Naive thymus-derived CD4-positive, alpha-beta T cell (primary cell): ENCODE results near the gene MYT1. TPM values are rescaled to one million over a fixed set of nuclear protein-coding genes. Genes with fewer than 3 reads are reported as not detected.

Source experiments
- ATAC-seq: fragments of 150-1000 bp; cut with Tn5 transposase; 2 replicates; pipeline ENCODE4 v1.10.0; 2021; ENCODE audit warnings: mild to moderate bottlenecking, moderate library complexity
- CTCF ChIA-PET: fragments of 350-600 bp; sonication (Branson Sonifier 250); formaldehyde crosslinking; loops from one replicate; lab custom pipeline; 2021; ENCODE audit warnings: antibody characterized with exemption; lab: Charles Lee
- POLR2A ChIA-PET: fragments of 350-600 bp; sonication (Branson Sonifier 250); formaldehyde crosslinking; loops from one replicate; lab custom pipeline; 2021; ENCODE audit warnings: antibody characterized with exemption, inconsistent platforms; lab: Charles Lee
- DNase-seq, 9 donors: peaks; one replicate each; pipeline versions ENCODE4 v3.0.0 to v3.0.0-alpha.2; 2020 to 2022; ENCODE audit warnings: mixed read lengths in 1 of 9
- H3K27ac ChIP-seq: one replicate; pipeline ENCODE4 v1.7.0; 2013; ENCODE audit warnings: mild to moderate bottlenecking, low read depth, low read length, moderate library complexity
- H3K27me3 ChIP-seq, 2 donors: one replicate each; pipeline ENCODE4 v1.7.0; 2013; ENCODE audit warnings: low read length in 2 of 2, mild to moderate bottlenecking in 2 of 2, moderate library complexity in 2 of 2; ENCODE audit not compliant: control insufficient read depth in 2 of 2, insufficient read depth in 2 of 2
- H3K36me3 ChIP-seq, 3 experiments: 1 replicate in 2 of 3; 2 replicates in 1 of 3; pipeline ENCODE4 v1.7.0; 2013; ENCODE audit warnings: low read length in 3 of 3, mild to moderate bottlenecking in 3 of 3, moderate library complexity in 1 of 3; ENCODE audit not compliant: insufficient read depth in 3 of 3, control insufficient read depth in 2 of 3
- H3K4me1 ChIP-seq, 2 donors: one replicate each; pipeline ENCODE4 v1.7.0; 2013; ENCODE audit warnings: low read length in 2 of 2, mild to moderate bottlenecking in 2 of 2, moderate library complexity in 1 of 2; ENCODE audit not compliant: control insufficient read depth in 2 of 2, insufficient read depth in 2 of 2
- H3K4me3 ChIP-seq: 2 replicates; pipeline ENCODE4 v1.7.0; 2013; ENCODE audit warnings: mild to moderate bottlenecking, low read length
- H3K9me3 ChIP-seq, 3 experiments: 1 replicate in 2 of 3; 2 replicates in 1 of 3; pipeline ENCODE4 v1.7.0; 2013; ENCODE audit warnings: low read length in 3 of 3; ENCODE audit not compliant: control insufficient read depth in 2 of 3
- H3K27ac Mint-ChIP-seq, 9 donors: one replicate each; pipeline ENCODE4 v1.8.0; 2020 to 2022; ENCODE audit warnings: mixed read lengths in 9 of 9, mild to moderate bottlenecking in 8 of 9, moderate library complexity in 5 of 9, inconsistent platforms in 2 of 9
- H3K27me3 Mint-ChIP-seq, 5 donors: one replicate each; pipeline ENCODE4 v1.8.0; 2021 to 2022; ENCODE audit warnings: mixed read lengths in 5 of 5, mild to moderate bottlenecking in 1 of 5
- H3K36me3 Mint-ChIP-seq, 5 donors: one replicate each; pipeline ENCODE4 v1.8.0; 2020 to 2022; ENCODE audit warnings: mixed read lengths in 5 of 5, mild to moderate bottlenecking in 3 of 5, inconsistent platforms in 1 of 5
- H3K4me1 Mint-ChIP-seq, 7 donors: one replicate each; pipeline ENCODE4 v1.8.0; 2020 to 2022; ENCODE audit warnings: mixed read lengths in 7 of 7, mild to moderate bottlenecking in 3 of 7, inconsistent platforms in 1 of 7
- H3K4me3 Mint-ChIP-seq, 10 donors: one replicate each; pipeline ENCODE4 v1.8.0; 2020 to 2022; ENCODE audit warnings: mild to moderate bottlenecking in 10 of 10, mixed read lengths in 10 of 10, moderate library complexity in 6 of 10, inconsistent platforms in 2 of 10
- H3K9me3 Mint-ChIP-seq, 11 donors: one replicate each; pipeline ENCODE4 v1.8.0; 2020 to 2022; ENCODE audit warnings: mixed read lengths in 11 of 11, mild to moderate bottlenecking in 4 of 11, inconsistent platforms in 1 of 11, moderate library complexity in 1 of 11
- intact Hi-C, 2 donors: fragments of 100-400 bp; cut with micrococcal nuclease; formaldehyde crosslinking; loops; one replicate each; pipeline ENCODE4 v1.15.1; 2023
- polyA plus RNA-seq, 2 donors: library from polyadenylated mRNA; unstranded; fragments of 300-500 nt; fragmentation: Illumina TruSeq; gene quantifications; one replicate each; pipeline ENCODE4 v1.2.3, GENCODE V29; 2021
- total RNA-seq, 6 experiments: library from RNA in 5 of 6; stranded (reverse) in 5 of 6; gene quantifications; 1 replicate in 5 of 6; 2 replicates in 1 of 6; pipeline ENCODE4 v1.2.3 and lab custom pipeline; 2021 to 2026

MYT1 gene
- total and polyA plus RNA-seq, 7 experiments from 2014 or later = not detected

DNA sequence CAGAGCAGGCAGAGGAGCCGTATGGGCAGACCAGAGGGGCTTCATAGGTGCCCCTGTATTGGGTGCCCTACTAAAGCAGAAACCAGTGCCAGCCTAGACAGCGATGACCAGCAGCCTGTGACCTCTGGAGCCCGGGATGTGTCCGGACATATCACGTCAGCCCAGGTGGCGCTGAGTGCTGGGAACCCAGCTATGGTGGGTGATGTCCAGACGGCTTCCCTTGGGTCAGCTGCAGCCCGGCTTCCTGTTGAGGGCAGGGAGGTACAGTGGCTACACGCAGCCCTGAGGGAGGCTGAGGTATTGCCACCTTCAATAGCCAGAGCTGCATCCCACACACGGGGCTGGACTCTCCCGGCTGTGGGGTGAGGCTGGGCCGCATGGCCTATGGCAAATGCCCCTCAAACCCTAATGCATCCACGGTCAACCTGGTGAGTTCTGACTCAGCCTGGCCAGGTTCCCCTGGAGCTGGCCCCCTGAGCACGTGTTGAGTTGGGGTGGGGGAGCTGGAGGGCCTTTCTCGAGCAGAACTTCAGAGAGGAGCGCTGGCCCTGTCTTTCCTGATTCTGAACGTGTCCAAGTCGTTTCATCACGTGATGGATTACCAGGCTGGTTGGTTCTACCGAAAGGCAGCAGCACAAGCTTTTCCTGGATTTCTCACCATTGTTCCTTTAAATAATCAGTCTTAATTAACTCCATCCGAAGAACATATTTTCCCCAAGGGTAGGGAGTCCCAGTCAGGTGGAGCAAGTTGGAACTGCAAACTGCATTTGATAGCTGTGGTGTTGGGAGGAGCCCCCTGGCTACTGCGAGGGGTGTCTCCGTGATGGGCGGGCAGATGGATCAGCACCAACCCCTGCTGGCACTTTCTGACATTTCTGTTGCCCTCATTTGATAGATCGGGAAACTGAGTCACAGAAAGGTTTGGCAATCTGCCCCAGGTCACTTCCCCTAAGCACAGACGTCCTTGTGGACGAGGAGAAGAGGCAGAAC lies 7.1 kb upstream of the MYT1 start:
- intact Hi-C loops = no loop called here
- Histone ChIP-seq H3K27me3 (peaks cover 0 to 6% of the 10 kb centered on the region in 2 donors), H3K4me3 (no peak overlapping the region), H3K27ac (no peak overlapping the region), H3K9me3 (no peaks in the 10 kb centered on the region), H3K36me3 (no peaks in the 10 kb centered on the region), H3K4me1 (no peaks in the 10 kb centered on the region)
- ChIA-PET CTCF (no interaction called here), POLR2A (interaction anchor here (0.6 kb wide), 1 partner anchor 100 kb away, joined by 3 read pairs; no protein-coding TSS in a partner anchor)
- Mint-ChIP-seq H3K27me3 (peaks cover 15 to 31% (median 20%) of the 10 kb centered on the region in 5 donors), H3K27ac (no peak overlapping the region), H3K36me3 (peaks cover 0 to 7% (median 0%) of the 10 kb centered on the region in 5 donors), H3K9me3 (peaks cover 0 to 5% (median 0%) of the 10 kb centered on the region in 11 donors), H3K4me3 (no peak overlapping the region), H3K4me1 (peaks cover 0 to 5% (median 0%) of the 10 kb centered on the region in 7 donors)
- ATAC-seq (no peak), DNase-seq (no peak)

DNA sequence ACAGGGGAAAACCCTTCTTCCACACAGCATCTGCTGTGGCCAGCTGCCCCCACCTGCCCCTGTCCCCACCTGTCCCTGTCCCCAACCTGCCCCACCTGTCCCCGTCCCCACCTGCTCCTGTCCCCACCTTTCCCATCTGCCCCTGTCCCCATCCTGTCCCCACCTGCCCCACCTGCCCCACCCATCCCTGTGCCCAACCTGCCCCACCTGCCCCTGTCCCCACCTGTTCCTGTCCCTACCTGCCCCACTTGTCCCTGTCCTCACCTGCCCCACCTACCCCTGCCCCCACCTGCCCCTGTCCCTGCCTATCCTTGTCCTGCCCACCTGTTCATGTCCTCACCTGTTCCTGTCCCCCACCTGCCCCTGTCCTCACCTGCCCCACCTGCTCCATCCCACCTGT lies 6.4 kb upstream of the MYT1 start:
- Histone ChIP-seq H3K27me3 (peaks cover 0 to 6% of the 10 kb centered on the region in 2 donors), H3K4me1 (no peaks in the 10 kb centered on the region), H3K27ac (no peak overlapping the region), H3K9me3 (no peaks in the 10 kb centered on the region), H3K36me3 (no peaks in the 10 kb centered on the region), H3K4me3 (no peak overlapping the region)
- DNase-seq (no peak), ATAC-seq (no peak)
- H3K27ac Mint-ChIP-seq = no peak overlapping the region
- ChIA-PET POLR2A (interaction anchor here (0.6 kb wide), 1 partner anchor 100 kb away, joined by 3 read pairs; no protein-coding TSS in a partner anchor), CTCF (no interaction called here)
- H3K27me3 Mint-ChIP-seq = peaks cover 22 to 38% (median 26%) of the 10 kb centered on the region in 5 donors
- H3K4me1 Mint-ChIP-seq = peaks cover 0 to 5% (median 0%) of the 10 kb centered on the region in 7 donors
- no peak overlapping the region for H3K4me3 Mint-ChIP-seq
- intact Hi-C loops = no loop called here
- H3K36me3 Mint-ChIP-seq = peaks cover 0 to 7% (median 0%) of the 10 kb centered on the region in 5 donors
- H3K9me3 Mint-ChIP-seq = peaks cover 0 to 5% (median 0%) of the 10 kb centered on the region in 11 donors

DNA sequence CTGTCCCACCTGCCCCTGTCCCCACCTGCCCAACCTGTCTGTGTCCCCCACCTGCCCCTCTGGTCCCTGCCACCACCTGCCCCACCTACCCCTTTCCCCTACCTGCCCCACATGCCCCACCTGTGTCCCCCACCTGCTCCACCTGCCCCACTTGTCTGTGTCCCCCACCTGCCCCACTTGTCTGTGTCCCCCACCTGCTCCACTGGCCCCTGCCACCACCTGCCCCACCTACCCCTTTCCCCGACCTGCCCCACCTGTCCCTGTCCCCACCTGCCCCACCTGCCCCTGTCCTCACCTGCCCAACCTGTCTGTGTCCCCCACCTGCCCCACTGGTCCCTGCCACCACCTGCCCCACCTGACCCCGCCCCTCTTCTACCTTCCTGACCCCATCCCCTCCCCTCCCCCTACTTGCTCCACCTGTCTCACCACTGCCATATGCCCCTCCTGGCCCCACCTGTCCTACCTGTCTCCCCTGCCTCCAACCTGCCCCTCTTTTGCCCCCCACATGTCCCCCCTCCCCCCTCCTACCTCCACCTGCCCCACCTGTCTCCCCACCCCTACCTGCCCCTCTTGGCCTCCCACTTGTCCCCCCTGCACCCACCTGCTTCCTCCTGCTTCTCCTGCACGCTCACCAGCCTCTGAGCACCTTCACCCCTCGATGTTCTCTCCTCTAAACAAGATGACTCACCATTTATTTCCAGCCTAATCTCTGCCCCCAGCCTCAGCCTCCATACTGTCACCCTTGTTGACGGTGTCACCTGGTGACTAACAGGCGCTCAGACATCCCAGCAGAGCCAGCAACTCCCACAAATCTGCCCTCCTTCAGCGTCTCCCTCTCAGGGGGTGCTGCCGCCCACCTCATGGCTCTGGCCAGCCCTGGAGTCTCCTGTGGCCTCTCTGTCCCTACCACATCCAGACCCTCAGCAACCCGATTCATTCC lies 5.6 kb upstream of the MYT1 start:
- intact Hi-C loops = no loop called here
- Mint-ChIP-seq H3K4me3 (no peak overlapping the region), H3K9me3 (peaks cover 0 to 5% (median 0%) of the 10 kb centered on the region in 11 donors), H3K36me3 (peaks cover 0 to 7% (median 0%) of the 10 kb centered on the region in 5 donors), H3K27ac (no peak overlapping the region), H3K4me1 (peaks cover 0 to 5% (median 0%) of the 10 kb centered on the region in 7 donors), H3K27me3 (peaks cover 30 to 45% (median 33%) of the 10 kb centered on the region in 5 donors)
- no peak overlapping the region for H3K27ac ChIP-seq
- no peaks in the 10 kb centered on the region for H3K4me1 ChIP-seq
- CTCF ChIA-PET = no interaction called here
- H3K27me3 ChIP-seq = peaks cover 0 to 6% of the 10 kb centered on the region in 2 donors
- no peak for DNase-seq
- no peaks in the 10 kb centered on the region for H3K36me3 ChIP-seq
- no peak overlapping the region for H3K4me3 ChIP-seq
- ATAC-seq = no peak
- POLR2A ChIA-PET = no interaction called here
- H3K9me3 ChIP-seq = no peaks in the 10 kb centered on the region

DNA sequence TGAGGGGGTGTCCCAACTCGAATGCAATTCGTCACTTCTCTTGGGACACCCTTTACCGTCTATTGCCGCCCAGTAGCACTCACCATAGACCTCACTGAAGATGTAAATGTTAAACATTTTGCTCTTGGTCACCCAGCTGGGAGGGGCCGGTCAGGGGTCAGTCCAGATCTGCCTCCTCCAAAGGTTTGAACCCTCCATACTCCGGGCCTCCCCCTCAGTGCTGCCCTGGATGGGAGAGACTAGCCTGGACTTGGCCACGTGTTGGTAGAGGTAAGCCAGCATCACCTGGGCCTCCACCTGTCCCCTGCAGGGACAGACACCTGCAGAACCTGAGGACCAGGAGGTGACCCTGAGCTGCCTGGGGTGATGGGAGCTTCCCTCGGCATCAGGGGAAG lies 5.0 kb upstream of the MYT1 start:
- peaks cover 0 to 5% (median 0%) of the 10 kb centered on the region in 11 donors for H3K9me3 Mint-ChIP-seq
- Histone ChIP-seq H3K36me3 (no peaks in the 10 kb centered on the region), H3K27ac (no peak overlapping the region), H3K9me3 (no peaks in the 10 kb centered on the region), H3K4me3 (no peak overlapping the region), H3K4me1 (no peaks in the 10 kb centered on the region), H3K27me3 (peaks cover 0 to 6% of the 10 kb centered on the region in 2 donors)
- H3K4me1 Mint-ChIP-seq = peaks cover 0 to 5% (median 0%) of the 10 kb centered on the region in 7 donors
- DNase-seq (no peak), ATAC-seq (no peak)
- no peak overlapping the region for H3K27ac Mint-ChIP-seq
- ChIA-PET POLR2A (no interaction called here), CTCF (no interaction called here)
- peaks cover 0 to 7% (median 0%) of the 10 kb centered on the region in 5 donors for H3K36me3 Mint-ChIP-seq
- intact Hi-C loops = no loop called here
- H3K4me3 Mint-ChIP-seq = no peak overlapping the region
- peaks cover 36 to 52% (median 40%) of the 10 kb centered on the region in 5 donors for H3K27me3 Mint-ChIP-seq

DNA sequence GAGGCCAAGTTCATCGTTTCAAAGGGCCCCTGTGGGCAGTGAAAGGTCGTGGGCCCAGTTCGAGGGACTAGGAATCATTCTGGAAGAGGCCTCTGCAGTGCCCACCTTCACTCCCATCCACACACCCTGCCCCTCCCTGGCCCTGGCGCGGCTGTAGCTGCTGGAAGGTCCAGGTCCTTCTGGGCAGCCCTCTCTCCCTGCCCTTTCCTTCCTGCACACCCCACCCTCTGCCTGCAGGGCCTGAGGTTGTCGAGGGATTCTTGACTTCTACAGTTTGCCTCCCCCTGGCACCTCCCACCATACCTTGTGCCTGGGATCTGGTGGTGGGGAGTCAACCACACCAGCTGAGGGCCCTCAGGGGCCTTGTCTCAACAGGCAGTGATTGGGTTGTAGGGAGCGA lies 4.5 kb upstream of the MYT1 start:
- H3K36me3 Mint-ChIP-seq = peaks cover 0 to 7% (median 0%) of the 10 kb centered on the region in 5 donors
- Histone ChIP-seq H3K9me3 (no peaks in the 10 kb centered on the region), H3K4me3 (no peak overlapping the region), H3K36me3 (no peaks in the 10 kb centered on the region), H3K27ac (no peak overlapping the region), H3K27me3 (peaks cover 0 to 6% of the 10 kb centered on the region in 2 donors), H3K4me1 (no peaks in the 10 kb centered on the region)
- peaks cover 0 to 5% (median 0%) of the 10 kb centered on the region in 11 donors for H3K9me3 Mint-ChIP-seq
- peaks cover 0 to 5% (median 0%) of the 10 kb centered on the region in 7 donors for H3K4me1 Mint-ChIP-seq
- H3K4me3 Mint-ChIP-seq = no peak overlapping the region
- ChIA-PET CTCF (no interaction called here), POLR2A (no interaction called here)
- DNase-seq (no peak), ATAC-seq (no peak)
- H3K27ac Mint-ChIP-seq = no peak overlapping the region
- peaks cover 41 to 56% (median 43%) of the 10 kb centered on the region in 5 donors for H3K27me3 Mint-ChIP-seq
- intact Hi-C loops = no loop called here

DNA sequence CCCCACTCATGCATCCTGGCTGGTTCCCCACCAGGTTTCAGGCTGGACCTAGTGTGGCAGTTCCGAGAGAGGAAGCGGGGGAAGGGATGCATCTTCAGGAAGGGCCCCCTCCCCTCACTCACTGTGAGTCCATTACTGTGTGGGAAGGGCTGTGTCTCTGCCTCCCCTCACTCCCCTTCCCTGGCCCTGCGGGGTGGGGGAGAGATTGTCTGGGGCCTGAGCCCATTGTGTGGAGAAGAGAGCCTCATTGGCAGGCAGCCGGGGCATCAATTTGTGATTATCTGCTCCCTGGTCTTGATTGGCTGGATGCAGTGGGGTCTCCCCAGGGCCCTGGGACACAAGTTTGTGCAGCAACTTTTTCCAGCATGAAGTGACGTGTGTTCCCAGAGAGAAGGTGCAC lies 4.1 kb upstream of the MYT1 start:
- peaks cover 41 to 60% (median 47%) of the 10 kb centered on the region in 5 donors for H3K27me3 Mint-ChIP-seq
- H3K27me3 ChIP-seq = peaks cover 0 to 6% of the 10 kb centered on the region in 2 donors
- DNase-seq (no peak), ATAC-seq (no peak)
- CTCF ChIA-PET = no interaction called here
- H3K4me3 ChIP-seq = no peak overlapping the region
- no peaks in the 10 kb centered on the region for H3K9me3 ChIP-seq
- H3K4me3 Mint-ChIP-seq = no peak overlapping the region
- intact Hi-C loops = no loop called here
- peaks cover 0 to 7% (median 0%) of the 10 kb centered on the region in 5 donors for H3K36me3 Mint-ChIP-seq
- no peaks in the 10 kb centered on the region for H3K4me1 ChIP-seq
- H3K27ac Mint-ChIP-seq = no peak overlapping the region
- peaks cover 0 to 5% (median 0%) of the 10 kb centered on the region in 7 donors for H3K4me1 Mint-ChIP-seq
- H3K27ac ChIP-seq = no peak overlapping the region
- peaks cover 0 to 5% (median 0%) of the 10 kb centered on the region in 11 donors for H3K9me3 Mint-ChIP-seq
- no peaks in the 10 kb centered on the region for H3K36me3 ChIP-seq
- POLR2A ChIA-PET = no interaction called here
